ENCODE results near the gene FNTB.
A peak's percentile ranks its signal among the peaks of the same experiment; 100 is the strongest.

FNTB gene

GRCh38 chr14:64979336-64980074 is 7.2 kb upstream of the FNTB start:
- H3K4me3 Mint-ChIP-seq, result no peak overlapping the region
- H3K27ac Mint-ChIP-seq, result no peak overlapping the region
- peaks cover 8% of the 10 kb centered on the region for H3K4me1 Mint-ChIP-seq (ENCODE audit: low read depth)
- H3K27me3 Mint-ChIP-seq (ENCODE audit: low read depth), result peaks cover 35% of the 10 kb centered on the region
- no peaks in the 10 kb centered on the region for H3K36me3 Mint-ChIP-seq (ENCODE audit: low read depth)
- no peaks in the 10 kb centered on the region for H3K9me3 Mint-ChIP-seq
- DNase-seq (ENCODE audit: low spot score), result no peak

DNA sequence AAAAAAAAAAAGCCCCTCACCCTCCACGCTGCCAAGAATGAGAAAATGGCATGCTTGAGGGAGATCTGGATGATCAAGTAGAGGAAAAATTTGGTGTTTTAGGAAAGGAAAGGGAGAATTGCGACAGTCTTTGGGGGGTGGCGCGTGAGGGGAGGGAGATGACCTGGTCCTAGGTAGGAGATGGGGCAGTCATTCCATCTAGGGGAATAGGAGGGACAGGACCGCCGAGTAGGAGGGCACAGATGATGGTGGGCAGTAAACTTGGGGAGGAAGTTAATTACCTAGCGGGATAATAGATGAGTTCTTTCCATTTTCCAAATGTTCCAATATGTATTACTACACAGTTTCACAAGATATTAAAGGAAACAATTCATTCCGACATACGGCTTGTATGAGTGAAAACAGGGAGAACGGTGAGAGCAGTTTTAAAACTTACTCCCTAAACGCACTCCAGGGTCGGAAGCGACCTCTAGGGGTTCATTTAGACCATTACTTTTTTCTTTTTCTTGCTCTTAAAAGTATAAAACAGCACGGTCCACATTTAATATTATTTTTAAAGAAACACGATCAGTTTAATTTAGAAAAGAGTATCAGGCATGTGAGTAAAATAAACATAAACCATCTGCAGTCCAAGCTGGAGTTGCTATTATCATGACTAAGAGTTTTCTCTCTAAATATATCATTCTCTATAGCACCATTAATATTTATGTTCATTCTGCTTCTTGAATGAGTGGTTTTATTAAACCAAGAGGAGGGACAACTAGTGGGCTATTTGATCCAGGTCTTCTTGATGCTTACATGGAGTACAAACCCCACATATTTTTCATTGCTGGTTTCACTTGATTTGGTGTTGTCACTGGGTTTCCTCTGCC is 3.0 kb upstream of the FNTB start:
- DNase-seq (ENCODE audit: low spot score), result no peak
- Mint-ChIP-seq H3K4me1 (ENCODE audit: low read depth) (peaks cover 22% of the 10 kb centered on the region), H3K36me3 (ENCODE audit: low read depth) (no peaks in the 10 kb centered on the region), H3K4me3 (peak overlapping the region; percentile 63), H3K27ac (no peak overlapping the region), H3K27me3 (ENCODE audit: low read depth) (peaks cover 30% of the 10 kb centered on the region), H3K9me3 (no peaks in the 10 kb centered on the region)

GRCh38 chr14:64987438-64987767 is 708 bp downstream of the FNTB start:
- DNase-seq (ENCODE audit: low spot score), result no peak
- Mint-ChIP-seq H3K9me3 (no peaks in the 10 kb centered on the region), H3K27me3 (ENCODE audit: low read depth) (peaks cover 22% of the 10 kb centered on the region), H3K4me3 (peak overlapping the region; percentile 98), H3K27ac (peak overlapping the region; percentile 99), H3K36me3 (ENCODE audit: low read depth) (peaks cover 13% of the 10 kb centered on the region), H3K4me1 (ENCODE audit: low read depth) (peaks cover 48% of the 10 kb centered on the region)

GRCh38 chr14:64990296-64990695 is 3.6 kb downstream of the FNTB start:
- Mint-ChIP-seq H3K27ac (peak overlapping the region; percentile 49), H3K36me3 (ENCODE audit: low read depth) (peaks cover 17% of the 10 kb centered on the region), H3K9me3 (no peaks in the 10 kb centered on the region), H3K27me3 (ENCODE audit: low read depth) (peaks cover 5% of the 10 kb centered on the region), H3K4me1 (ENCODE audit: low read depth) (peaks cover 46% of the 10 kb centered on the region), H3K4me3 (peak overlapping the region; percentile 60)
- no peak for DNase-seq (ENCODE audit: low spot score)

DNA sequence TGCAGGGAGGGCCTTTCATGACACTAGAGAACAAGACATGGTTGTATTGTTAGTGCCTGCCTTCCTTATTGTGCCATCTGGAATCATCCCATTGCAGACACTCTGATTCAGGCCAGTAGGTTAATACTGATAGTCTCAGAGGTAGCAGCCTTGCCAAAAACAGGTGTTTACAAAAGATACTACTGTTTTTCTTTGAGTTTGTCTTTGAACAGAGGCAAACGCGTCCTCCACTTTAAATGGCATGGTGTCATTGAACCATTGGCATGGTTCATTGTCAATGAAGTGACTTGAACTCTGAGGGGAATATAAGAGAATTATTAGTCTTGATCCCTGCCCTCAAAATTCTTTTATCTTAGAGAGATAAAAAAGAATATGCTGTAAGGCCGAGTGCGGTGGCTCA is 4.2 kb downstream of the FNTB start:
- peaks cover 3% of the 10 kb centered on the region for H3K27me3 Mint-ChIP-seq (ENCODE audit: low read depth)
- H3K4me1 Mint-ChIP-seq (ENCODE audit: low read depth), result peaks cover 44% of the 10 kb centered on the region
- H3K36me3 Mint-ChIP-seq (ENCODE audit: low read depth), result peaks cover 17% of the 10 kb centered on the region
- H3K4me3 Mint-ChIP-seq, result no peak overlapping the region
- DNase-seq (ENCODE audit: low spot score), result no peak
- peak overlapping the region; percentile 49 for H3K27ac Mint-ChIP-seq
- no peaks in the 10 kb centered on the region for H3K9me3 Mint-ChIP-seq

DNA sequence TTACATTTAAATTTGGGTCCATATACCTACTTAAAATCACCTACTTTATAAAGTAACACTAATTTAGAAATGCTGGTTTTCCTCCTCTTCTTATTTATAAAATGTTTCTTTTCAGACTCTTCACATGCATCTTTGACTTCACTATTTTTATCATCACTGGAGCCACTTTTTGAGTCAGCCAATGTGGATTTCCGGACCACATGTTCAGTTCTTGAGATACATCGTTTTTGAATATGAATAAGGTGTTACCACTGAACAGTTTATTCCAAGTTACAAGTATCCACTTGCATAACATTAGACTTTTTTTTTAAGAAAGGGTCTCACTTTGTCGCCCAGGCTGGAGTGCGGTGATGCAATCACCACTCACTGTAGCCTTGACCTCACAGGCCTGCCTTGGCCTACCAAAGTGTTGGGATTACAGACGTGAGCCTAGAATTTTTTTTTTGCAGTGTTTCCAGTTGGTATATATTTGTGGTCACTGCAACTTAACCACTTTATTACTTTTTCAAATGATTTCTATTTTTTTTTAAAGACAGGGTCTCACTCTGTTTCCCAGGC is 5.7 kb downstream of the FNTB start:
- Mint-ChIP-seq H3K36me3 (ENCODE audit: low read depth) (peaks cover 17% of the 10 kb centered on the region), H3K4me1 (ENCODE audit: low read depth) (peaks cover 50% of the 10 kb centered on the region), H3K4me3 (no peak overlapping the region), H3K27me3 (ENCODE audit: low read depth) (no peaks in the 10 kb centered on the region), H3K9me3 (no peaks in the 10 kb centered on the region), H3K27ac (no peak overlapping the region)
- no peak for DNase-seq (ENCODE audit: low spot score)

DNA sequence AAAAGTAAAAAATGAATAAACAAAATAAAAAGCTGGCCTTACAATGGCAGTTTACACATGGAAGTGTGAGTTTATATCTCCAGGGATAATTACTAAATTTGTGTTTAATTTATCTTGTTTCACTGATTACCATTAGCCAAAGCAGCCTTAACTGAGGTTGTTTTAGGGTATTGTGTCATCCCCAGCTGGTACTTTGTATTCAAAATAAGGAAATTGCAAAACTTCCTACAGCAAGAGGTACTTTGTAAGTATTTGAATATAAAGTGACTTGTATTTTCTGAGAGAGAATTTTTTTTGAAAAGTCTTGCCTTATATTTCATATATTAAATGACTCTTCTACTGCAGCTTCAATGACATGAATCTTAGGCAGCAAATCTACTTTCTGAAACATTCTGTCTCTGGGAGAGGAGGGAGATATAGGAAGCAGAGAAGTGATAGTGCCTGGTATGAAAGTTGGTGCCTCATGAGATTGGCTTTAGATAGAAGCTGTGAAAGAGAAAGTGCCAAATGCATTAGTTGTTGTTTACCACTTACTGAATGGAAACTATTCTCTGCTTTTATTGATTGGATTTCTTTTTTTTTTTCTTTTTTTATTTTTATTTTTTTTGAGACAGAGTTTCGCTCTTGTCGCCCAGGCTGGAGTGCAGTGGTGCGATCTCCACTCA is 6.7 kb downstream of the FNTB start:
- Mint-ChIP-seq H3K36me3 (ENCODE audit: low read depth) (peaks cover 21% of the 10 kb centered on the region), H3K27me3 (ENCODE audit: low read depth) (no peaks in the 10 kb centered on the region), H3K9me3 (no peaks in the 10 kb centered on the region), H3K4me1 (ENCODE audit: low read depth) (peaks cover 53% of the 10 kb centered on the region), H3K27ac (peak overlapping the region; percentile 69), H3K4me3 (no peak overlapping the region)
- DNase-seq (ENCODE audit: low spot score), result no peak

- H3K36me3 Mint-ChIP-seq (ENCODE audit: low read depth), result peaks cover 17% of the 10 kb centered on the region
- no peak overlapping the region for H3K4me3 Mint-ChIP-seq
- DNase-seq (ENCODE audit: low spot score), result no peak
- H3K4me1 Mint-ChIP-seq (ENCODE audit: low read depth), result peaks cover 48% of the 10 kb centered on the region
- no peaks in the 10 kb centered on the region for H3K27me3 Mint-ChIP-seq (ENCODE audit: low read depth)
- H3K9me3 Mint-ChIP-seq, result no peaks in the 10 kb centered on the region
- no peak overlapping the region for H3K27ac Mint-ChIP-seq
Measured at GRCh38 chr14:64994540-64994939, 7.8 kb downstream of the FNTB start.

GRCh38 chr14:64995291-64995690 is 8.6 kb downstream of the FNTB start:
- Mint-ChIP-seq H3K27ac (no peak overlapping the region), H3K9me3 (no peaks in the 10 kb centered on the region), H3K36me3 (ENCODE audit: low read depth) (peaks cover 17% of the 10 kb centered on the region), H3K27me3 (ENCODE audit: low read depth) (no peaks in the 10 kb centered on the region), H3K4me1 (ENCODE audit: low read depth) (peaks cover 40% of the 10 kb centered on the region), H3K4me3 (no peak overlapping the region)
- DNase-seq (ENCODE audit: low spot score), result no peak

DNA sequence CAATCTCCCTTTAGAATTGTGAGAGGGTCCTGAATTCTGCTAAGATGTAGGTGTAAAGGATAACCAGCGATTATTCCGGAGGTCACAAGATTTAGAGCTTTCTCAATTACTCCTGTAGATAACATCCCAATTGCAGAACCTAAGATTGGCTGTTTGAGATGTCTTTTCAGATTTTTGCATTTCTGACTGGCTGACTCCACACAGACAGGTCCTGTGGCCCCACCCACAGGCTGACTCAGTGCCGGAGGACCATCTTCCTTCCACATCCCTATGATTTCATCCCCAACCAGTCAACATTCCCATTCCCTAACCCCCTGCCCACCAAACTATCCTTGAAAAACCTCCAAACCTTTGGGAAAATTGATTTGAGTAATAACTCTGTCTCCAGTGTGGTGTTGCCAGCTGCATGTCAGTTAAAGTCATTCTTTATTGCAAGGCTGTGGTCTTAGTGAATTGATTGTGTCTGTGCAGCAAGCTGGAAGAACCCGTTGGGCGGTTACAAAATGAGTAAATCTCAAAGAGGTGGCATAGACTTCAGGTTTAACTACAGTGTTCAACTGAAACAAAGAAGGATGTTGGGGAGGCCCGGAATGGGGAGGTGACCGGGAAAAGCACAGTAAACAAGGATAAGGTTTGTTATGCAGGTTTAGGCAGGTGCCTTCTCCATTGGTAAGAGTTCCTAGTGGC is 10.6 kb downstream of the FNTB start:
- Mint-ChIP-seq H3K27ac (no peak overlapping the region), H3K4me3 (no peak overlapping the region)

GRCh38 chr14:64998455-64998931 is 11.8 kb downstream of the FNTB start:
- peaks cover 34% of the 10 kb centered on the region for H3K4me1 Mint-ChIP-seq (ENCODE audit: low read depth)
- H3K4me3 Mint-ChIP-seq, result no peak overlapping the region
- no peaks in the 10 kb centered on the region for H3K9me3 Mint-ChIP-seq
- H3K36me3 Mint-ChIP-seq (ENCODE audit: low read depth), result peaks cover 4% of the 10 kb centered on the region
- H3K27ac Mint-ChIP-seq, result no peak overlapping the region
- no peak for DNase-seq (ENCODE audit: low spot score)
- H3K27me3 Mint-ChIP-seq (ENCODE audit: low read depth), result no peaks in the 10 kb centered on the region

More for the DNA sequence above, 10.6 kb downstream of the FNTB start:
- peaks cover 9% of the 10 kb centered on the region for H3K36me3 Mint-ChIP-seq (ENCODE audit: low read depth)
- no peaks in the 10 kb centered on the region for H3K9me3 Mint-ChIP-seq
- H3K27me3 Mint-ChIP-seq (ENCODE audit: low read depth), result no peaks in the 10 kb centered on the region
- DNase-seq (ENCODE audit: low spot score), result no peak
- peaks cover 28% of the 10 kb centered on the region for H3K4me1 Mint-ChIP-seq (ENCODE audit: low read depth)

DNA sequence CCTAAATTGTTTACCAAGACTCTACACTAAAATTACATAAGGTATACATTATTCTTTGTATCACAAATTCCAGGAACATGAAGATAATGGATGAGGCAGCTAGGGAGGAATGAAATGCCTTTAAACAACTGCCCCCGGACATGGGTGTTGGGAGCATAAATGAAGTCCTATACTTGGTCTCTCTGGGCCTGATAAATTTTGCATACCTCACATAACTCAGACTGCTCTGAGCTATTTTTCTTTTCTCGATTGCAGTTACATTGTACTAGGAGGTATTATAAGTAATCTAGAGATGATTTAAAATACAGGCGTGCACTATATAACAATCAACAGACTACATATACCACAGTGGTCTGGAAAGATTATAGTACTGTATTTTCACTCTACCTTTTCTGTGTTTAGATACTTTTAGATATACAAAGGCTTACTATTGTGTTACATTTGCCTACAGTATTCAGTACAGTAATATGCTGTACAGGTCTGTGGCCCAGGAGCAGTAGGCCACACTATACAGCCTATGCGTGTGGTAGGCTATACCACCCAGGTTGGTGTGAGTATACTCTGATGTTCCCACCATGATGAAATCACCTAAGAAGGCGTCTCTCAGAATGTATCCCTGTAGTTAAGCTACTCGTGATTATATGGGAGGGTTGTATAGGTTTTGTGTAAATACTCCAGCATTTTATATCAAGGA is 14.3 kb downstream of the FNTB start:
- H3K4me1 Mint-ChIP-seq (ENCODE audit: low read depth), result peaks cover 40% of the 10 kb centered on the region
- H3K27me3 Mint-ChIP-seq (ENCODE audit: low read depth), result no peaks in the 10 kb centered on the region
- H3K36me3 Mint-ChIP-seq (ENCODE audit: low read depth), result peaks cover 10% of the 10 kb centered on the region
- no peaks in the 10 kb centered on the region for H3K9me3 Mint-ChIP-seq
- H3K4me3 Mint-ChIP-seq, result no peak overlapping the region
- DNase-seq (ENCODE audit: low spot score), result no peak
- no peak overlapping the region for H3K27ac Mint-ChIP-seq

- Mint-ChIP-seq H3K4me1 (ENCODE audit: low read depth) (peaks cover 35% of the 10 kb centered on the region), H3K9me3 (no peaks in the 10 kb centered on the region), H3K27ac (no peak overlapping the region), H3K36me3 (ENCODE audit: low read depth) (peaks cover 14% of the 10 kb centered on the region), H3K27me3 (ENCODE audit: low read depth) (no peaks in the 10 kb centered on the region), H3K4me3 (no peak overlapping the region)
- DNase-seq (ENCODE audit: low spot score), result no peak
Measured at GRCh38 chr14:65001723-65002122, 15.0 kb downstream of the FNTB start.

Measured in T-helper 2 cell treated with Interferon-gamma antibody and Interleukin-4, amounts not matched to agents 5 μg/mL and 100 μg/mL, for 36 hours (primary cell).